Measurements from ENCODE around the gene FGD3.
"Not testable (repeated sequence)": the region's sequence is repeated elsewhere in the genome, so short reads cannot be mapped to it uniquely, and the experiment has no call there.

FGD3 gene

GRCh38 chr9:92947268-92948037 is at the start of gene FGD3:
TSS of gene FGD3 (plus strand) at chr9:92947523. CDS start at chr9:92976257, 28,734 bp downstream.
- DNase-seq: peak; percentile 77

GRCh38 chr9:92905137-92905536 is 42.2 kb upstream of the FGD3 start:
- not testable (repeated sequence) for DNase-seq

- no peak for DNase-seq
Observed at GRCh38 chr9:92911511-92912475, 35.5 kb upstream of the FGD3 start.

- no peak for DNase-seq
Observed at GRCh38 chr9:92917176-92917800, 30.0 kb upstream of the FGD3 start.

- DNase-seq: no peak
Observed at GRCh38 chr9:92920437-92920836, 26.9 kb upstream of the FGD3 start.

GRCh38 chr9:92931606-92932005 is 15.7 kb upstream of the FGD3 start:
- DNase-seq: no peak

GRCh38 chr9:92934321-92934720 is 13.0 kb upstream of the FGD3 start:
- DNase-seq: no peak

GRCh38 chr9:92938025-92938424 is 9.3 kb upstream of the FGD3 start:
- no peak for DNase-seq

- DNase-seq: no peak
Observed at GRCh38 chr9:92941861-92942260, 5.5 kb upstream of the FGD3 start.

- no peak for DNase-seq
Observed at GRCh38 chr9:92942688-92943616, 4.4 kb upstream of the FGD3 start.

- DNase-seq: no peak
Observed at GRCh38 chr9:92944921-92945320, 2.4 kb upstream of the FGD3 start.

- no peak for DNase-seq
Observed at GRCh38 chr9:92945796-92946195, 1.5 kb upstream of the FGD3 start.

GRCh38 chr9:92948038-92948534 is 763 bp downstream of the FGD3 start:
- peak; percentile 55 for DNase-seq

- peak; percentile 56 for DNase-seq
Observed at GRCh38 chr9:92948632-92949031, 1.3 kb downstream of the FGD3 start.

- peak; percentile 57 for DNase-seq
Observed at GRCh38 chr9:92949266-92949982, 2.1 kb downstream of the FGD3 start.

GRCh38 chr9:92950359-92950955 is 3.1 kb downstream of the FGD3 start:
- peak; percentile 56 for DNase-seq

GRCh38 chr9:92952906-92953610 is 5.7 kb downstream of the FGD3 start:
- DNase-seq: peak; percentile 53

- DNase-seq: peak; percentile 85
Observed at GRCh38 chr9:92954049-92954861, 6.9 kb downstream of the FGD3 start.

- DNase-seq: peak; percentile 55
Observed at GRCh38 chr9:92954886-92955285, 7.6 kb downstream of the FGD3 start.
